ENCODE results near the gene TOMM40L. TPM values are rescaled to one million over a fixed set of nuclear protein-coding genes. Genes with fewer than 3 reads are reported as not detected.

TOMM40L gene
- 15.2 and 16.3 TPM in 2 replicates for total RNA-seq
- long read RNA-seq, partial matches to known transcripts, result 0 of 7 reads
- long read RNA-seq, other reads (novel, unspliced or antisense), result 7 of 7 reads

DNA sequence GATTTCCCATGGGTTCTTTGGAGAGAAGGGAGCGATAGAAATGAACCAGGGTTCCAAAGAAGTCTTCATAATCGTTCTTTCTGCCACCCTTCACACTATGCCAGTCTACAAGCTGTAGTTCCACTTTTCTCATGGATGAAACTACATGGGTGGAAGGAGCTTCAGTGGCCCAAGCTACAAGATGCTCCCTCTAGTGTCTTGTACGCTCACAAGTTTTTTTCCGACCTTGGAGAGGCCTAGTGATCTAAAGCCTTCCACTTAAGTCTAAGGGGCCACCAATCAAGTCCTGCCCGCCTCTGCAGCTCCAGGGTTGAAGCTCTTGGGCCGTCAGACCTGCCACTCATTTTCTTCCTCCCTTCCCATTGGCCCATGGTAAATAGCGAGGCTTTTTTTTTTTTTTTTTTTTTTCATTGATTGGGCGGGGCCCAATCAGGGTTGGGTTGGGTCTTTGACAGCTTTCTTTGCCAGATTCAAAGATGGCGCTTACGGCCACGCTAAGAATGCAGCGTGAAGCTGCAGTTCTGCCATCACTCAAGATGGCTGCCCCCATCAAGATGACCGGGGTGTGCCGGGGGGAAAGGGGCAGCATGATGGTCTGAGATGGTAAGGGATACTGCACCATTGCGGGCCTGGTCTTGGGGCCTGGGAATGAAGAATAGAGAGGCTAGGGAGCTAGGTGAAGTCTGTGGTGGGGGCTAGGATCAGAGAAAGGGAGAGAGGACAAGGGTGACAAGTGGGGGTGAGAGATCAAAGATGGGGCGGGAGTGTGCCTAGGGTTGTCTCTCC, at the start of gene TOMM40L:
TSS of gene TOMM40L (plus strand) at position 527 of the 786 bp plus-strand sequence. CDS start 430 bp downstream, outside the sequence.
- peaks cover 44% of the 10 kb centered on the region for H3K4me1 Mint-ChIP-seq (ENCODE audit: low read depth)
- peaks cover 3% of the 10 kb centered on the region for H3K36me3 Mint-ChIP-seq (ENCODE audit: insufficient read depth)
- no peaks in the 10 kb centered on the region for H3K9me3 Mint-ChIP-seq (ENCODE audit: low read depth)
- H3K27ac Mint-ChIP-seq, result peak within 1 kb of the TSS; percentile 94
- no peaks in the 10 kb centered on the region for H3K27me3 Mint-ChIP-seq
- TF ChIP-seq, protein P1, sequence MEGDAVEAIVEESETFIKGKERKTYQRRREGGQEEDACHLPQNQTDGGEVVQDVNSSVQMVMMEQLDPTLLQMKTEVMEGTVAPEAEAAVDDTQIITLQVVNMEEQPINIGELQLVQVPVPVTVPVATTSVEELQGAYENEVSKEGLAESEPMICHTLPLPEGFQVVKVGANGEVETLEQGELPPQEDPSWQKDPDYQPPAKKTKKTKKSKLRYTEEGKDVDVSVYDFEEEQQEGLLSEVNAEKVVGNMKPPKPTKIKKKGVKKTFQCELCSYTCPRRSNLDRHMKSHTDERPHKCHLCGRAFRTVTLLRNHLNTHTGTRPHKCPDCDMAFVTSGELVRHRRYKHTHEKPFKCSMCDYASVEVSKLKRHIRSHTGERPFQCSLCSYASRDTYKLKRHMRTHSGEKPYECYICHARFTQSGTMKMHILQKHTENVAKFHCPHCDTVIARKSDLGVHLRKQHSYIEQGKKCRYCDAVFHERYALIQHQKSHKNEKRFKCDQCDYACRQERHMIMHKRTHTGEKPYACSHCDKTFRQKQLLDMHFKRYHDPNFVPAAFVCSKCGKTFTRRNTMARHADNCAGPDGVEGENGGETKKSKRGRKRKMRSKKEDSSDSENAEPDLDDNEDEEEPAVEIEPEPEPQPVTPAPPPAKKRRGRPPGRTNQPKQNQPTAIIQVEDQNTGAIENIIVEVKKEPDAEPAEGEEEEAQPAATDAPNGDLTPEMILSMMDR (IDR thresholded peaks at IDR 0.05; ENCODE audit: unreplicated experiment), result peak; percentile 28
- H3K4me3 Mint-ChIP-seq (ENCODE audit: low read depth), result peak within 1 kb of the TSS; percentile 99
- DNase-seq (ENCODE audit: low spot score, unreplicated experiment), result peak; percentile 72

DNA sequence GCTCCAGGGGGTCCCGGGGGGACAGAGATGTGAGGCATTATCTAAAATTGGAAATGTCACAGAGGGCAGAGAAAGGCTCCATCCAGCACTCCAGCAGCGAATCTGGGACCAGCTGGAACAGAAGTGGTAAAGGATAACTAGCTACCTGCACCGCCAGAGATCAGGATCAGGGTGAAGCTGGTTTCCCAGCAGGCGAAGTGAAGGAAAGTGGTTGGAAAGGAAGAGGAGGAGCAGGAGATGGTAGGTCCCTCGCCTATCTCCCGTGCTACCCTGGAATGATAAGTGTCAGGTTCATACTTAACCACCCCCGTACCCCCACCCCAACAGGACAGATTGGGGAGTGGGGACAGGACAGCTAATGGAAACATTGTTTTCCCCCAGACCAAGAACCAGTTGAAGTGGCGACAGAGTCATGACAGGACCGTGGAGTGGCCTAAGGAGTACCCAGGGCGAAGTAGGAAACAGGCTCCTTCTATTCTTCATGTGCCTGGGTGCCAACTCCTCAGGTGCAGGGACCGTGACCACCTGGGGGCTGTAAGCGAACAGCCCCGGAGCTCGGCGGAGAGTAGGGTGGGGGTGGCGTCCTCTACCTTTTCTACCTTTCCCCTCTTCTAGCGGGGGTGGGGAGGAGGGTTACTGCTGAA, 49.3 kb upstream of the TOMM40L start:
- TF ChIP-seq, protein P1 (IDR thresholded peaks at IDR 0.05; ENCODE audit: unreplicated experiment), result no peak
- no peaks in the 10 kb centered on the region for H3K9me3 Mint-ChIP-seq (ENCODE audit: low read depth)
- peaks cover 15% of the 10 kb centered on the region for H3K36me3 Mint-ChIP-seq (ENCODE audit: insufficient read depth)
- H3K27ac Mint-ChIP-seq, result peak overlapping the region; percentile 98
- H3K4me3 Mint-ChIP-seq (ENCODE audit: low read depth), result peak overlapping the region; percentile 97
- H3K4me1 Mint-ChIP-seq (ENCODE audit: low read depth), result peaks cover 17% of the 10 kb centered on the region
- H3K27me3 Mint-ChIP-seq, result no peaks in the 10 kb centered on the region
- no peak for DNase-seq (ENCODE audit: low spot score, unreplicated experiment)

DNA sequence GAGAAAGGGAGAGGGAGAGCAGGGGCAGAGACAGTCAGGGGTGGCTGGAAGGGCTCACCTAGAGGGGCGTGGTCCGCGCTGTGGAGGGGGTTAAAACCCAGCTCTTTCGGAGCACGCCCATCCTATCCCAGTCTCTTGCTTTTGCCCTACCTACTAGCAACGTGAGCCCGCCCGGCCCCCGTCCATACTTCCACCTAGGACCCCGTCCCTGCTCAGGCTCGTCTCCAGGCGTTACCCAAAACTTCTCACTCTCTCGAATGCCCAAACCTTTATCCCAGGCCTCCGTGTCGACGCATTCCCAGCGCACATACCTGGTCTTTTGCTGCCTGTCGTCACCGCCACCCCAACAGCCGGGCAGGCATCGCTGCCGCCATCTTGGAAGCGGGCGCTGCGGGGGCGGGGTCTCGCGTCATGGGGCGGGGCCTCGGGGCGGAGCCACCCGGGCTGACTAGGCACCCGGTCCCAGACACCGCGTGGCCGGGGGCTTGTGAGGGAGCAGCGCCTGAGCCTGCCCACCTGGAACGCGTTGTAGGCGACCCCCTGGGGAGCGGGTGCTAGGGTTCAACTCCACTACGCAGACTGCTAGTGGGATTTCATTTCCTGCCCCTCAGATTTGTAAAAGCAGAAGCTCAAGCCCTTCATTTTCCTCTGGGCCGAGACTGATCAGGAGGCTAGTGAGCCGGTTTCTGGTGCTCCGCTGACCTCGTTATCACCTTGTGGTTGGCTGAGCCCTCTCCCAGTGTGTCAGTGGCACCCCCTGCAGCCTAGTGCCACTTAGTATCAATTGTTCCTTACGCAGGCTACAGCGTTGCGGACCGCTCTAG, 48.5 kb upstream of the TOMM40L start, which contains the start of gene B4GALT3:
TSS of gene B4GALT3 (minus strand) at position 396 of the 824 bp plus-strand sequence. CDS start 1,447 bp downstream, outside the sequence.
- H3K4me3 Mint-ChIP-seq (ENCODE audit: low read depth), result peak within 1 kb of the TSS; percentile 97
- H3K27ac Mint-ChIP-seq, result peak within 1 kb of the TSS; percentile 98
- peak; percentile 94 for DNase-seq (ENCODE audit: low spot score, unreplicated experiment)
- H3K4me1 Mint-ChIP-seq (ENCODE audit: low read depth), result peaks cover 17% of the 10 kb centered on the region
- no peaks in the 10 kb centered on the region for H3K27me3 Mint-ChIP-seq
- H3K36me3 Mint-ChIP-seq (ENCODE audit: insufficient read depth), result peaks cover 13% of the 10 kb centered on the region
- no peaks in the 10 kb centered on the region for H3K9me3 Mint-ChIP-seq (ENCODE audit: low read depth)
- TF ChIP-seq, protein P1 (IDR thresholded peaks at IDR 0.05; ENCODE audit: unreplicated experiment), result peak; percentile 30

DNA sequence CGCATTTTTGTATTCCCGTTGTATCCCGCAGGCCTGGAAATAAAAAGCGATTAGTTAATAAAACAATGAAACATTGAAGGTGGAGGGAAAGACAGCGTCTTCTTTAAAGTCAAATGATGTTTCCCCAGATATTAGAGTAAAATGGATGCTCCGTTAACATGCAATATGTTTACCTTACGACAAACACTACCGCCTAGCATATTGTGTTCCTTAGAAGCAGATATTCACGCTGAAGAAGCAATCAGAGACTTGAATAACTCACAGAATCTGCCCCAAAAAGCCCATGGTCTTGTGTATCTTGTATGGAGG, 48.0 kb upstream of the TOMM40L start:
- Mint-ChIP-seq H3K4me1 (ENCODE audit: low read depth) (peaks cover 17% of the 10 kb centered on the region), H3K27me3 (no peaks in the 10 kb centered on the region), H3K4me3 (ENCODE audit: low read depth) (peak overlapping the region; percentile 97), H3K9me3 (ENCODE audit: low read depth) (no peaks in the 10 kb centered on the region), H3K36me3 (ENCODE audit: insufficient read depth) (peaks cover 9% of the 10 kb centered on the region), H3K27ac (peak overlapping the region; percentile 98)
- no peak for DNase-seq (ENCODE audit: low spot score, unreplicated experiment)
- TF ChIP-seq, protein P1 (IDR thresholded peaks at IDR 0.05; ENCODE audit: unreplicated experiment), result no peak

DNA sequence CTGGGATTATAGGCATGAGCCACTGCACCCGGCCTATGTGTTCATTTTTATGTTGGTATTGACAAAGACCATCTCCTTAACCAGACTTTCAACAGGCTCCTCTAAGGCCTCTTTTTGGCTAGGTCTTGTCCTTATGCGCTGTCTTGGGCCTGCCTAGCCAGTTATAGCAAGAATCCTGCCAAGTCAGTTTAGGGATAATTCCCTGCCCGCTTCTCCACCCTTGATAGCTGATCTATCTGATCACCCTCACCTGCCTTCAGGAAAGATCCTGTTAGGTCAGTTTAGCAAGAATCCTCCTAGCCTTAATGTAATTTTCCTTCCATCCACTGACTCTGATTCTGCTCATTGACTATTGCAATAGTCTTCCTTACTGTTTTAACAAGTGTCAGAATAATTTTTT, 46.2 kb upstream of the TOMM40L start:
- TF ChIP-seq, protein P1 (IDR thresholded peaks at IDR 0.05; ENCODE audit: unreplicated experiment), result no peak
- Mint-ChIP-seq H3K36me3 (ENCODE audit: insufficient read depth) (peaks cover 3% of the 10 kb centered on the region), H3K27me3 (no peaks in the 10 kb centered on the region), H3K27ac (no peak overlapping the region), H3K4me1 (ENCODE audit: low read depth) (peaks cover 17% of the 10 kb centered on the region), H3K9me3 (ENCODE audit: low read depth) (no peaks in the 10 kb centered on the region), H3K4me3 (ENCODE audit: low read depth) (no peak overlapping the region)
- no peak for DNase-seq (ENCODE audit: low spot score, unreplicated experiment)

Measured in progenitor cell of endocrine pancreas (in vitro differentiated cells).